GM10266 (cell line): ENCODE data around the gene WDR81.

Experiments
- DNase-seq: peaks from one replicate; pipeline ENCODE4 v3.0.0; 2012; ENCODE audit errors: extremely low spot score
- TF ChIP-seq, protein P1 (sequence below): IDR thresholded peaks from 2 replicates; pipeline ENCODE4 v1.5.1; 2012; ENCODE audit warnings: mild to moderate bottlenecking, low read depth; ENCODE audit not compliant: control insufficient read depth, insufficient read depth; ENCODE audit errors: missing control alignments

Gene WDR81

DNA sequence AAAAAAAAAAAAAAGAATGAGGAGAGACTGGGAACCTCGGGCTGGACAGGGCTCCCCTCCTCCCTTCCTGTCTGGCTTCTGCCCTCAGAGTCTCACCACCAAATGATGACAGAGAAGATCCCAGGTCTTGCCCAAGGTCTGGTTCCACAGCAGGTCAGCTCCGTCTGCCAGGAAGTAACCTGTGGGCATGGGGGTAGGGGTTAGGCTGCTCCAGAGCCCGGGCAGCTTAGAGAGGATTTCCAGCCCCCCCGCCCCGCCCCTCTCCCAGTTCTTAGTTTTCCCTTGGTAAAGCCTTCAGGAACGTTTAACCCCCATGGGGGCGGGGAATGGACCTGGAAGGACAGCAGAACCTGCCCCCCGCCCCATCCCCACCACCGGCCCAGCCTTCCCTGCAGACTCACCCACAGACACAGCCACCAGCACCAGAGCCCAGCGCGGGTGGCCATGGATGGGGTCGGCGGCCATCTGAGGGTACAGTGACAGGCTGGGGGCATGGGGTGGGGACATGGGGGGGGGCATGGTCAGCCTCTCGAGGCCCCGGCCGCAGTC, 15.0 kb upstream of the WDR81 start:
- TF ChIP-seq, protein P1, sequence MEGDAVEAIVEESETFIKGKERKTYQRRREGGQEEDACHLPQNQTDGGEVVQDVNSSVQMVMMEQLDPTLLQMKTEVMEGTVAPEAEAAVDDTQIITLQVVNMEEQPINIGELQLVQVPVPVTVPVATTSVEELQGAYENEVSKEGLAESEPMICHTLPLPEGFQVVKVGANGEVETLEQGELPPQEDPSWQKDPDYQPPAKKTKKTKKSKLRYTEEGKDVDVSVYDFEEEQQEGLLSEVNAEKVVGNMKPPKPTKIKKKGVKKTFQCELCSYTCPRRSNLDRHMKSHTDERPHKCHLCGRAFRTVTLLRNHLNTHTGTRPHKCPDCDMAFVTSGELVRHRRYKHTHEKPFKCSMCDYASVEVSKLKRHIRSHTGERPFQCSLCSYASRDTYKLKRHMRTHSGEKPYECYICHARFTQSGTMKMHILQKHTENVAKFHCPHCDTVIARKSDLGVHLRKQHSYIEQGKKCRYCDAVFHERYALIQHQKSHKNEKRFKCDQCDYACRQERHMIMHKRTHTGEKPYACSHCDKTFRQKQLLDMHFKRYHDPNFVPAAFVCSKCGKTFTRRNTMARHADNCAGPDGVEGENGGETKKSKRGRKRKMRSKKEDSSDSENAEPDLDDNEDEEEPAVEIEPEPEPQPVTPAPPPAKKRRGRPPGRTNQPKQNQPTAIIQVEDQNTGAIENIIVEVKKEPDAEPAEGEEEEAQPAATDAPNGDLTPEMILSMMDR = no peak

DNA sequence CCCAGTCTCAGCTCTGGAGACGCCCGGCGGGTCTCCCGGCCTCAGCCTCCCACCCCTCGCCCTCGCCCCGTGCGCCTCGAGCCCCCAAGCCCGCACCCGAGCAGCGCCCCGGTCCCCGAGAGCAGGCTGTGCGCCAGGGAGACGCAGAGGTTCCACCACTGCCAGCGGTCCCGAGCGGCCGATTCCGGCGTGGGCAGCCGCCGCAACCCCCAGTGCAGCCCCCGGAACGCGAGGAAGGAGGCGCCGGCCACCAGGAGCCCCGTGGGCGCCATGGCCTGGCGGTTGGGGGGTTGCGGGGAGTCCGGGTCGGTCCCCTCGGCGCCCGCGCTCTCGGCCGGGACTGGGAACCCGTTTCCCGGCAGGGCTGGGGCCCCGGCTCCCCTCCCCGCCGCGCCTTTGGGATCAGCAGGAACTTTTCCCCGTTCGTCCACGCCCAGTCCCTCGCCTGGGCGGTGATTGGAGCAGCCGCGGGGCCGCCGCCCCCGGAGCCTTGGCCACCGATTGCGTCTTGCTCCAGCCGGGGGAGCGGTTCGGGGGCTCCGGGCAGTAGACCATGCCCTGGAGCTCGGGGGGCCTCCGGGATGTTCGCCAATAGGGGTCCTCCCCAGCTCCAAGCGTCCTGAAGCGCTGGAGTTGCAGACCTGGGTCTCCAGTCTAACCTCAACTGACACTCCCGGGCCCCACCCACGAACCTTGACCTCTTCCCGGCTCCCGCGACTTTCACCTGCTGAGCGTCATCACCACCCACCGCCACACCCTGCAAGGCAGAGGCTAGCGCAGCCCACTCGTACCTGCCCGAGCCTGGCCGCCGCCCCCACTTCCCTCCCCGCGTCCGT, 14.3 kb upstream of the WDR81 start, which contains the start of gene TLCD2:
Gene TLCD2, minus strand, starts transcription at position 407 of the 836 bp plus-strand sequence. Its CDS starts 135 bp downstream, at position 272.
- TF ChIP-seq, protein P1 = no peak
- DNase-seq = peak; percentile 56

More for the DNA sequence above, 15.0 kb upstream of the WDR81 start:
- DNase-seq = no peak

DNA sequence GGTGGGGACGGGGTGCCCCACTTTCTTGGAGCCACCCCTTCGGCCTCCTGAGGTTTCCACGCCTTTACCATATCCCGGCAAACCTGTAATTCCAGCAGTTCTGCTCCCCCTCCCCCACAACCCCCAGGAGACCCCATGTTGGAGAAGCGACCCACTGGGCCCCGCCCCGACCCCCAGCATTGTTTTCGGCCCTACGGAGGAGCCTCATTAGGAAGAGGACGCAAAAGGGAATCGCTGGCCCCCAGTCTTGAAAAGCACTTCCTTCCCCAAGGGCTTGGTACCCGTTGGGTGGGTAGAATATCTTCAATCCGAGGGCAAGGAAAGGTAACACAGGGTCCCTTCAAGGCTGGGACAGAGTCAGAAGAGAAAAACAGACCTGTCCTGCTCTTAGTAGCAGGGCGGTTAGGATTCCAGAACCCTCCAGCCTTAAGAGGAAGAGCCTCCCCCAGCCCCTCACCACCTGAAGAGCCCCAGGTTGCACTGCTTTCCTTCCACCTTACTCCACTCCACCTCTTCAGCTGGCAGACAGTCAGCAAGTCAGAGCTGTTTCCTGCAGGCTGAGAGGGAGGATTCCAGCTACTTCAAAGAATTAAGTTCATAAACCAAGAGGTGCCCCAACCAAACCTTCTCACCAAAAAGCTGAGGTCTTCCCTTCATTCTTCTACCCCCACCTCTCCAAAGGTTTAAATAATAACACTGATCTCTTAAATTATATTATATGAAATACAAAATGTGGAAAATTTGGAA, 13.5 kb upstream of the WDR81 start:
- TF ChIP-seq, protein P1 = no peak
- no peak for DNase-seq

DNA sequence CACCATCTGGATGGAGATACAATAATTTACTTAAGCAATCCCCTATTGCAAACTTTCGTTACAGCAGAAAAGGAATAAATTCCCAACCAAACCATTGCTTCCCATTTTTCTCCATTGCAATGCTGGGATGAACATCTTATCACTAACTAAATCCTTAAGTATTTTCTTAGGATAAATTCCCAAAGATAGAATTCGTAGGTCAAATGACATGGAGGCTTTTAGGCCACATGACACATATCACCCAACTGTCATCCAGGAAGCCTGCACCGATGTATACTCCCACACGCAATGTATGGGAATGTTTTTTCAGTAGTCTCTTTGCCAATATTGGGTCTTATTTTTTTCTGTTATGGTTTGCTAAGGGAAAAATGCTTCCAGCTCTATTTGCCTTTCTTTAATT, 12.7 kb upstream of the WDR81 start:
- TF ChIP-seq, protein P1 = no peak
- no peak for DNase-seq

DNA sequence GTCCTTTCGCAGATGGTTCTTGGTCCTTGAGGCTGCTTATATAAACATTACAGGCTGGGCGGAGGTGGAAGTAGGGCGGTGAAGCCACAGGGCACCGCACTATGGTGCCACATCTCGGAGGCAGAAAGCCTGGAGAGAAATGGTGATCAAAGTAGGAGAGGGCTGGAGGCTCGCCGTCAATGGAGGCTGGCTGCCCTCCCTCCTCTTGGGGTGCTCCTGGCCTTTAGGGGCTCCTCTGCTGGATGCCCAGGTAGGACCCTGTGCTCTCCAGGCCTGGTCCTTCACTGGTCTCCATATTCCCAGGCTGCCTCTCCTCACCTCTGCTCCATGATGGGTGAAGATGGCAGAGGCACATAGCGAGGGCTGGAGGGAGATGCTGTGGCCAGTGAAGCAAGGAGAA, 12.2 kb upstream of the WDR81 start:
- DNase-seq = no peak
- TF ChIP-seq, protein P1 = no peak

DNA sequence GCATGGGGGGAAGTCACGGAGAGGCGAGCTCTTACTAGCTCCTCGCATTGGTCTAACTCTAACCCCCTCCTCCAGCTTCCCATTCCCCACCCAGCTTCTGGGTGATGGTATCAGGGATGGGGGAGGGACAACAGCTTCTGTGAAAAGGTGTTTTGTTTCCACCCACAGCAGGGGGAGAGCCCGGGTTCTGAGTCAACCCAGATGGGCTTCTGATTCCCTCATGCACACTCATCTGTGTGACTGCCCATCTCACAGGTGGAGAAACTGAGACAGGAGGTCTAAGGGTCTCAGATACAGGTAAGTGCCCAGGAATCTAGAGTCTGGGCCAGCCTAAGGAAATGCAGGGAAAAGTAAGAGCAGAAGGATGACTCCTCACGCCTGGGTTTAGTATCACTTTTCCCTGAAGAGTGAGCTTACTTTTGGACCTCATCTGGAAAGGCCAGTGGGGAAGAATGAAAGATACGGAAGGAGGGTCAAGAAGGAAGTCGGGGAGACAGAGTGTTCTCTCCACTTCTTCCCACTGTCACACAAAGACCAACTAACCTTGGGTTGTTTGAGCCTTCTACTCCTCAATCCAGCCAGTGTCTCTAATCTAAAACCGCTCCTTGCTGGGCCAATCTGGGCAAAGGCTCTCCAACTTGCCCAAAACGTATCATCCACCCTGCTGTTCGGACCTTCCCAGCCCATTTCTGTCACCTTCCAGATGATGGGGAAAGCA, 11.2 kb upstream of the WDR81 start:
- no peak for DNase-seq
- TF ChIP-seq, protein P1 = no peak
